Esophagus squamous epithelium (tissue), 5 donors: ENCODE data around the gene KRCC1. TPM values are rescaled to one million over a fixed set of nuclear protein-coding genes. Genes with fewer than 3 reads are reported as not detected.
"Not testable (repeated sequence)": the region's sequence is repeated elsewhere in the genome, so short reads cannot be mapped to it uniquely, and the experiment has no call there.

Experiments
- DNase-seq: peaks from one replicate; lab custom pipeline; 2025; lab: John Stamatoyannopoulos, UW
- H3K27ac ChIP-seq, 4 donors: fragments of 200-600 bp; sonication (generic); one replicate each; pipeline ENCODE4 v1.5.1; 2016 to 2019; ENCODE audit warnings: mild to moderate bottlenecking in 1 of 4
- H3K27me3 ChIP-seq, 4 donors: fragments of 200-600 bp; sonication (generic); 1 replicate in 3 of 4; 2 replicates in 1 of 4; pipeline versions ENCODE4 v1.5.1 to v1.6.0; 2017 to 2021; ENCODE audit warnings: antibody characterized with exemption in 1 of 4
- H3K36me3 ChIP-seq, 3 donors: fragments of 200-600 bp; sonication (generic); one replicate each; pipeline ENCODE4 v1.5.1; 2016 to 2019
- H3K4me1 ChIP-seq, 3 donors: fragments of 200-600 bp; sonication (generic); one replicate each; pipeline ENCODE4 v1.5.1; 2017 to 2019
- H3K4me3 ChIP-seq, 4 donors: fragments of 200-600 bp; sonication (generic); 1 replicate in 3 of 4; 2 replicates in 1 of 4; pipeline ENCODE4 v1.5.1; 2016 to 2019; ENCODE audit warnings: mild to moderate bottlenecking in 2 of 4, moderate library complexity in 1 of 4
- H3K9me3 ChIP-seq, 3 donors: fragments of 200-600 bp; sonication (generic); one replicate each; pipeline ENCODE4 v1.5.1; 2016 to 2019
- POLR2A ChIP-seq, 4 donors: fragments of 450-650 bp; IDR thresholded peaks; one replicate each; pipeline ENCODE4 v1.6.1; 2017; ENCODE audit warnings: antibody characterized with exemption in 4 of 4, mild to moderate bottlenecking in 4 of 4, moderate library complexity in 3 of 4
- WGBS, 2 donors: methylation state at CpG; one replicate each; pipeline ENCODE4 v1.1.5; 2018; 5-methylcytosine and 5-hydroxymethylcytosine counted together
- intact Hi-C: fragments of 100-400 bp; cut with DNase I; formaldehyde crosslinking; loops from one replicate; pipeline ENCODE4 v1.15.0; 2022
- total RNA-seq, 4 donors: library from RNA; depleted of rRNA; stranded (reverse); fragments of >200 nt; gene quantifications; one replicate each; pipeline ENCODE4 v1.1.0, GENCODE V29; 2016
- TF ChIP-seq, protein P1 (sequence below), 6 experiments: fragments of 450-650 bp in 4 of 6; fragments of 200-600 bp in 2 of 6; sonication (generic) in 2 of 6; IDR thresholded peaks; one replicate each; pipeline ENCODE4 v1.5.1; 2016 to 2019; ENCODE audit warnings: antibody characterized with exemption in 6 of 6, mild to moderate bottlenecking in 4 of 6, moderate library complexity in 4 of 6
- donor health status: DM: yes; HTN: yes; CAD: no.

KRCC1 gene
- total RNA-seq, 4 donors from 2014 or later = 11.7 to 28.4 (median 20.1) TPM

DNA sequence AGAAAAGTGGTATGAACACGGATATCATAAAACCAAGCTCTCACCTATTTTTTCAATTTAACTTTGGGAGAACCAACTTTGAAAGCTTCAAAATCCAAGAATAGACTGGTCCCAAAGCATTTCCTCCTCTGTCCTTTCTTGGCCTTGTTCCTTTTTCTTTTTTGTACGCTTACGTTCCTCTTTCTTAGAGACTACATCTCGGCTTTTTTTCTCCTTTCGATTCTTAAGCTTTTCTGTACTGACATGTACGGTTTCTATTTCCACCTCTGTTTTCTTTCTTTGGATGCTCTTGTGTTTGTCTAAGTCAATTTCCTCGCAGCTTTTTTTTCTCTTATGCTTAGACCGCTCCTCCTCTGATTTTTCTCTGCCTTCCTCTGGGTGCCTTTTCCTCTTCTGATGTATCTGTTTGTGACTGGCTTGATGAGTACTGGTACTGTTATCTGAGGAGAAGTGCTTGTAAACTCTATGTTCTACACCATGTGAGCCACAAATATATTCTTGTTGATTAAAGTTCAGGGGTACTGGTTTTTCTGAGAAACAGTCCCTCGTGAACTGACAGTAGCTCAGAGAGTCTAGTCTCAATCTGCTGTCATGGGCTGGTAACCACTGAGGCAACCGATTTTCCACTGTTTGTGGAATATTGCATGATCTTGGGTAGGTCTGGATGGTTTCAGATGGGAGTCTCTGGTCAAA is 27.7 kb downstream of the KRCC1 start:
- WGBS, 2 donors = 76 to 88% methylated on average over 10 of the region's 10 CpGs
- no peak for TF ChIP-seq POLR2A (IDR thresholded peaks at IDR 0.05)
- TF ChIP-seq, protein P1, sequence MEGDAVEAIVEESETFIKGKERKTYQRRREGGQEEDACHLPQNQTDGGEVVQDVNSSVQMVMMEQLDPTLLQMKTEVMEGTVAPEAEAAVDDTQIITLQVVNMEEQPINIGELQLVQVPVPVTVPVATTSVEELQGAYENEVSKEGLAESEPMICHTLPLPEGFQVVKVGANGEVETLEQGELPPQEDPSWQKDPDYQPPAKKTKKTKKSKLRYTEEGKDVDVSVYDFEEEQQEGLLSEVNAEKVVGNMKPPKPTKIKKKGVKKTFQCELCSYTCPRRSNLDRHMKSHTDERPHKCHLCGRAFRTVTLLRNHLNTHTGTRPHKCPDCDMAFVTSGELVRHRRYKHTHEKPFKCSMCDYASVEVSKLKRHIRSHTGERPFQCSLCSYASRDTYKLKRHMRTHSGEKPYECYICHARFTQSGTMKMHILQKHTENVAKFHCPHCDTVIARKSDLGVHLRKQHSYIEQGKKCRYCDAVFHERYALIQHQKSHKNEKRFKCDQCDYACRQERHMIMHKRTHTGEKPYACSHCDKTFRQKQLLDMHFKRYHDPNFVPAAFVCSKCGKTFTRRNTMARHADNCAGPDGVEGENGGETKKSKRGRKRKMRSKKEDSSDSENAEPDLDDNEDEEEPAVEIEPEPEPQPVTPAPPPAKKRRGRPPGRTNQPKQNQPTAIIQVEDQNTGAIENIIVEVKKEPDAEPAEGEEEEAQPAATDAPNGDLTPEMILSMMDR (IDR thresholded peaks at IDR 0.05) = no peak
- DNase-seq = no peak
- H3K27me3 ChIP-seq = no peaks in the 10 kb centered on the region
- no peak overlapping the region for H3K4me3 ChIP-seq
- no peak overlapping the region for H3K27ac ChIP-seq
- peaks cover 0 to 66% (median 4%) of the 10 kb centered on the region in 3 donors for H3K36me3 ChIP-seq
- intact Hi-C loops = no loop called here
- no peaks in the 10 kb centered on the region for H3K9me3 ChIP-seq
- H3K4me1 ChIP-seq = no peaks in the 10 kb centered on the region

DNA sequence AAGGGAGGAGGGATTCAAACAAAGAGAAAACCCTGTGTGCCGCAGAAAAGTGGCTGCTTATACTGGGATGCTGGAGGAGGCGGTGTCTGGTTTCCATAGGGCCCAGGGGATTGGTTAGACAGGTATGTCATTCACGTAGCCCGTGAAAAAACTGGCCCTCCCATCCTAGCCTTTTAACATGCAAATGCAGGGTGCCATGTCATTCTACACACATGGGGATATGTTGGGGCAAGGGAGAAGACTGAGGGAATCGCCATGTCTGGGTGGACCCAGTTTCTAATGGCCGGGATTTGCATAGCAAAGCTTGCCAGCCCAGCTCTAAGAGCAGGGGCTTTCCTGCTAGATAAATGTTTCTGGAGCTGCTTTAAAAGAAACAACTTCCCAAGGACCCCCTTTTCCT is 31.1 kb downstream of the KRCC1 start:
- no peaks in the 10 kb centered on the region for H3K9me3 ChIP-seq
- peaks cover 0 to 32% (median 0%) of the 10 kb centered on the region in 3 donors for H3K36me3 ChIP-seq
- WGBS, 2 donors = 80 to 84% methylated on average over 6 of the region's 6 CpGs
- TF ChIP-seq, protein P1 (IDR thresholded peaks at IDR 0.05) = no peak
- no peak for TF ChIP-seq POLR2A (IDR thresholded peaks at IDR 0.05)
- H3K4me3 ChIP-seq = no peak overlapping the region
- no peaks in the 10 kb centered on the region for H3K27me3 ChIP-seq
- H3K4me1 ChIP-seq = no peaks in the 10 kb centered on the region
- no peak for DNase-seq
- H3K27ac ChIP-seq = no peak overlapping the region
- intact Hi-C loops = no loop called here

DNA sequence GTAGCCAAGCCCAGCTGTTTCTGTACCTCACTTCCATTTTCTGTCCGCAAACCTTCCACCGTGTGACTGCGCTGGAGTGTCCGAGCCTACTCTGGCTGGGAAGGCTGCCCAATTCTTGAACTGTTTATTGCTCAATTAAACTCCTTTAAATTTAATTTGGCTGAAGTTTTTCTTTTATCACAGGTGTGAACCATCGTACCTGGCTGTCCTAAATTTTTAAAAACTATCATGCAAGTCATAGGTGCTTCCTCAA is 33.0 kb downstream of the KRCC1 start:
- Histone ChIP-seq H3K9me3 (no peaks in the 10 kb centered on the region), H3K4me3 (no peak overlapping the region), H3K4me1 (peaks cover 1 to 6% (median 2%) of the 10 kb centered on the region in 3 donors), H3K27ac (no peak overlapping the region), H3K27me3 (no peaks in the 10 kb centered on the region), H3K36me3 (peaks cover 0 to 14% (median 0%) of the 10 kb centered on the region in 3 donors)
- intact Hi-C loops = no loop called here
- TF ChIP-seq POLR2A (IDR thresholded peaks at IDR 0.05) = no peak
- TF ChIP-seq, protein P1 (IDR thresholded peaks at IDR 0.05) = no peak
- no peak for DNase-seq
- WGBS, 2 donors = 90 to 91% methylated on average over 5 of the region's 5 CpGs

DNA sequence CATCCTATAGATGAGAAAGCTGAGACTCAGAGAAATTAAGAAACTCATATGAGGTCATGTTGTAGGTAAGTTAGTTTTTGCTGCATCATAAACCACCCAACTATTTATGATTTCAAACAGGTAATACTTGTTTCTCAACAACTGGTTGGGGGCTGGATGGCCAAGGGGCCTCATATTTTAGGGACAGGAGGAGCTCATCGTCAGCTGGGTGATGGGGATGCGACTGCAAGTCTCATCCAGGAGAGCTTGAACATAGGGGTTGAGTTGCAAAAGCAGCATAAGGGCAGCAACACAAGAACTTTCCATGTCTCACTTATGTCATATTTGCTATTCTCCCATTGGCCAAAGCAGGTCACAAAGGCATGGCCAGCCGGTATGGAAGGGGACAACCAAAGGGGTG is 35.6 kb downstream of the KRCC1 start:
- DNase-seq = no peak
- Histone ChIP-seq H3K36me3 (no peaks in the 10 kb centered on the region), H3K27ac (no peak overlapping the region), H3K4me3 (no peak overlapping the region), H3K9me3 (no peaks in the 10 kb centered on the region), H3K4me1 (peaks cover 8 to 18% (median 12%) of the 10 kb centered on the region in 3 donors), H3K27me3 (no peaks in the 10 kb centered on the region)
- WGBS, 2 donors = 83 to 85% methylated on average over 3 of the region's 3 CpGs
- TF ChIP-seq POLR2A (IDR thresholded peaks at IDR 0.05) = no peak
- TF ChIP-seq, protein P1 (IDR thresholded peaks at IDR 0.05) = no peak
- intact Hi-C loops = no loop called here

DNA sequence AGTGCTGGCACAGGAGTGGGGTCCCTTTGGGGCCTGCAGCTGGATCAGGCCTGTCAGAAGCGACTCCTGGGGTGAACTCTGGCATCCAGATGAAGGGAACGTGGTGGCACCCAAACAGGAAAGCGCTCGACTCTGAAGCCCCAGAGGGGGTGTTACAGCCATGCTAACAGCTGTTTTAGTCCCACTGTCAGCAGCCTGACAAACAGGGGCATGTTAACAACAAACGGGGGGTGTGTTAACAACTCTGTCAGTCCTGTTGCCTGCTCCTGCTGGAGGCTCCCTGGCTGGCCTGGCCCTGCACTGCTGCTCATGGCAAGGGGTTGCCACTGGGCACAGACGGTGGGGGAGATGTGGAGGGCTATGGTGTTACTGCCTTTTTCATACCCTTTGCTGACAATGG is 36.7 kb downstream of the KRCC1 start:
- DNase-seq = no peak
- Histone ChIP-seq H3K27ac (no peak overlapping the region), H3K27me3 (no peaks in the 10 kb centered on the region), H3K4me1 (peaks cover 8 to 18% (median 12%) of the 10 kb centered on the region in 3 donors), H3K36me3 (no peaks in the 10 kb centered on the region), H3K4me3 (no peak overlapping the region), H3K9me3 (no peaks in the 10 kb centered on the region)
- WGBS, 2 donors = 95 to 100% methylated on average over 1 to 5 of the region's 6 CpGs
- intact Hi-C loops = no loop called here
- TF ChIP-seq POLR2A (IDR thresholded peaks at IDR 0.05) = no peak
- TF ChIP-seq, protein P1 (IDR thresholded peaks at IDR 0.05) = no peak

DNA sequence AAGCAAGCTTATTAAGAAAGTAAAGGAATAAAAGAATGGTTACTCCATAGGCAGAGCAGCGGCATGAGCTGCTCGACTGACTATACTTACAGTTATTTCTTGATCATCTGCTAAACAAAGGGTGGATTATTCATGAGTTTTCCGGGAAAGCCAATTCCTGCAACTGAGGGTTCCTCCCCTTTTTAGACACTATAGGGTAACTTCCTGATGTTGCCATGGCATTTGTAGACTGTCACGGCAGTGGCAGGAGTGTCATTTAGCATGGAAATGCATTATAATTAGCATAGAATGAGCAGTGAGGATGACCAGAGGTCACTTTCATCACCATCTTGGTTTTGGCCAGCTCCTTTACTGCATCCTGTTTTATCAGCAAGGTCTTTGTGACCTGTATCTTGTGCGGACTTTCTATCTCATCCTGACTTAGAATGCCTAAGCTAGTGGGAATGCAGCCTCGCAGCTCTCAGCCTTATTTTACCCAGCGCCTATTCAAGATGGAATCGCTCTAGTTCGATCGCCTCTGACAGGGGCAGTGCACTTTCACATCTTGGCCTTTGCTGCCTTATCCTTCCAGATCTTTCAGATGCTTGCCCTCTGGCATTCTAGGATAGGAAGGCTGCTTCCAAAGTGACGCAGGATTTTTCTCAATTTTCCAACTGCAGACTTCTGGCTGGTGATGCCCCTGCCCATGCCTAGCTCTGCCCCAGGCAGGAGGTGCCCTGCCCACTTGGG is 37.3 kb downstream of the KRCC1 start:
- DNase-seq, H3K27ac ChIP-seq, H3K36me3 ChIP-seq, H3K27me3 ChIP-seq, H3K9me3 ChIP-seq, intact Hi-C loops: not testable (repeated sequence)
- H3K4me1 ChIP-seq = peaks cover 8 to 18% (median 12%) of the 10 kb centered on the region in 3 donors
- H3K4me3 ChIP-seq = peak overlapping the region in 1 of 4 donors; percentile 80
- WGBS, 2 donors = 76 to 77% methylated on average over 11 of the region's 11 CpGs

GRCh38 chr2:88017780-88018038 is 37.9 kb downstream of the KRCC1 start:
- H3K4me1 ChIP-seq = peaks cover 8 to 18% (median 12%) of the 10 kb centered on the region in 3 donors
- H3K27ac ChIP-seq = peak overlapping the region in 1 of 4 donors; percentile 80
- intact Hi-C loops, H3K36me3 ChIP-seq, H3K9me3 ChIP-seq, DNase-seq, H3K27me3 ChIP-seq: not testable (repeated sequence)
- WGBS, 2 donors = 57% methylated on average over 1 of the region's 2 CpGs; no CpG with 5 or more reads in 1 of the 2 donors
- peak overlapping the region in 2 of 4 donors; percentile 64 to 80 for H3K4me3 ChIP-seq
